HEK293 (cell line): Measurements from ENCODE around the gene KCNJ6.
A peak's percentile ranks its signal among the peaks of the same experiment; 100 is the strongest.

Experiments used
- CTCF ChIA-PET: fragments of 350-600 bp; formaldehyde crosslinking; extraction: SDS; loops from one replicate; lab custom pipeline; 2021; ENCODE audit warnings: antibody characterized with exemption; lab: Yijun Ruan, JAX
- POLR2A ChIA-PET: fragments of 300-600 bp; formaldehyde crosslinking; extraction: SDS; loops from one replicate; lab custom pipeline; 2020; ENCODE audit warnings: antibody characterized with exemption, inconsistent platforms; lab: Yijun Ruan, JAX
- H3K27ac ChIP-seq: fragments of 200-500 bp; sonication (Bioruptor generic); 2 replicates; pipeline ENCODE4 v1.5.1; 2014; ENCODE audit warnings: low read depth, low read length, control low read depth, inconsistent platforms; ENCODE audit errors: extremely low read depth
- H3K36me3 ChIP-seq, 2 experiments: fragments of 200-500 bp in 1 of 2; sonication (Bioruptor generic) in 1 of 2; 1 replicate in 1 of 2; 2 replicates in 1 of 2; pipeline ENCODE4 v1.5.1; 2014 to 2017; ENCODE audit warnings: inconsistent platforms in 2 of 2, low read length in 2 of 2; ENCODE audit not compliant: control insufficient read depth in 2 of 2, insufficient read depth in 1 of 2
- H3K4me1 ChIP-seq: fragments of 200-500 bp; sonication (Bioruptor generic); 2 replicates; pipeline ENCODE4 v1.5.1; 2014; ENCODE audit warnings: mild to moderate bottlenecking, low read length, inconsistent platforms; ENCODE audit not compliant: control insufficient read depth, insufficient read depth
- H3K4me3 ChIP-seq: 2 replicates; pipeline ENCODE4 v1.5.1; 2011; ENCODE audit warnings: low read depth, mild to moderate bottlenecking, control low read depth, low read length, moderate library complexity
- H3K9me3 ChIP-seq: fragments of 200-500 bp; sonication (Bioruptor generic); 2 replicates; pipeline ENCODE4 v1.5.1; 2014; ENCODE audit warnings: low read depth, low read length, inconsistent platforms; ENCODE audit not compliant: control insufficient read depth, insufficient read depth
- INSM2 ChIP-seq: fragments of 450-650 bp; formaldehyde crosslinking; IDR thresholded peaks from 2 replicates; pipeline ENCODE4 v1.5.1; 2016; ENCODE audit warnings: missing biosample characterization, missing genetic modification characterization
- KLF8 ChIP-seq: fragments of 450-650 bp; formaldehyde crosslinking; IDR thresholded peaks from 2 replicates; pipeline ENCODE4 v1.5.1; 2016; ENCODE audit warnings: missing biosample characterization, missing genetic modification characterization
- PATZ1 ChIP-seq: fragments of 450-650 bp; formaldehyde crosslinking; IDR thresholded peaks from 2 replicates; pipeline ENCODE4 v1.5.1; 2016; ENCODE audit warnings: missing biosample characterization, missing genetic modification characterization
- PBX3 ChIP-seq: sonication (generic); formaldehyde crosslinking; IDR thresholded peaks from 2 replicates; pipeline ENCODE4 v1.8.1; 2022; ENCODE audit warnings: mild to moderate bottlenecking, moderate library complexity, missing genetic modification reagents
- PRDM4 ChIP-seq: fragments of 450-650 bp; formaldehyde crosslinking; IDR thresholded peaks from 2 replicates; pipeline ENCODE4 v1.5.1; 2017; ENCODE audit warnings: missing biosample characterization, missing genetic modification characterization
- TSHZ1 ChIP-seq: fragments of 450-650 bp; formaldehyde crosslinking; IDR thresholded peaks from 2 replicates; pipeline ENCODE4 v1.5.1; 2016; ENCODE audit warnings: missing biosample characterization, missing genetic modification characterization, borderline replicate concordance
- YY2 ChIP-seq: fragments of 450-650 bp; formaldehyde crosslinking; IDR thresholded peaks from 2 replicates; pipeline ENCODE4 v1.5.1; 2016; ENCODE audit warnings: missing biosample characterization, missing genetic modification characterization
- ZNF211 ChIP-seq: fragments of 450-650 bp; formaldehyde crosslinking; IDR thresholded peaks from 2 replicates; pipeline ENCODE4 v1.5.1; 2016; ENCODE audit warnings: low read depth, missing biosample characterization, missing genetic modification characterization
- ZNF324 ChIP-seq: fragments of 450-650 bp; formaldehyde crosslinking; IDR thresholded peaks from 2 replicates; pipeline ENCODE4 v1.5.1; 2016; ENCODE audit warnings: missing biosample characterization, missing genetic modification characterization
- ZNF350 ChIP-seq: fragments of 450-650 bp; formaldehyde crosslinking; IDR thresholded peaks from 2 replicates; pipeline ENCODE4 v1.5.0; 2017; ENCODE audit warnings: missing biosample characterization, mild to moderate bottlenecking, missing genetic modification characterization
- ZNF548 ChIP-seq: fragments of 450-650 bp; formaldehyde crosslinking; IDR thresholded peaks from 2 replicates; pipeline ENCODE4 v1.5.1; 2016; ENCODE audit warnings: missing biosample characterization, missing genetic modification characterization
- ZNF558 ChIP-seq: fragments of 450-650 bp; formaldehyde crosslinking; IDR thresholded peaks from 2 replicates; pipeline ENCODE4 v1.5.1; 2016; ENCODE audit warnings: missing biosample characterization, missing genetic modification characterization
- ZNF596 ChIP-seq: fragments of 450-650 bp; IDR thresholded peaks from 2 replicates; pipeline ENCODE4 v1.5.0; 2018; ENCODE audit warnings: missing biosample characterization, mild to moderate bottlenecking, missing genetic modification characterization, moderate library complexity
- ZNF623 ChIP-seq: fragments of 450-650 bp; formaldehyde crosslinking; IDR thresholded peaks from 2 replicates; pipeline ENCODE4 v1.5.1; 2016; ENCODE audit warnings: missing biosample characterization, missing genetic modification characterization
- ZNF626 ChIP-seq: fragments of 450-650 bp; sonication (Bioruptor Pico); formaldehyde crosslinking; IDR thresholded peaks from 2 replicates; pipeline ENCODE4 v1.5.1; 2018; ENCODE audit warnings: missing biosample characterization, missing genetic modification characterization, inconsistent platforms
- ZNF654 ChIP-seq: fragments of 450-650 bp; formaldehyde crosslinking; IDR thresholded peaks from 2 replicates; pipeline ENCODE4 v1.5.1; 2016; ENCODE audit warnings: low read depth, missing biosample characterization, missing genetic modification characterization
- ZNF791 ChIP-seq: fragments of 450-650 bp; formaldehyde crosslinking; IDR thresholded peaks from 2 replicates; pipeline ENCODE4 v1.5.1; 2016; ENCODE audit warnings: missing biosample characterization, missing genetic modification characterization
- TF ChIP-seq, protein P1 (sequence below): fragments of 450-650 bp; formaldehyde crosslinking; IDR thresholded peaks from 2 replicates; pipeline ENCODE4 v1.5.1; 2016; ENCODE audit warnings: missing biosample characterization, missing genetic modification characterization, borderline replicate concordance

Gene KCNJ6

DNA sequence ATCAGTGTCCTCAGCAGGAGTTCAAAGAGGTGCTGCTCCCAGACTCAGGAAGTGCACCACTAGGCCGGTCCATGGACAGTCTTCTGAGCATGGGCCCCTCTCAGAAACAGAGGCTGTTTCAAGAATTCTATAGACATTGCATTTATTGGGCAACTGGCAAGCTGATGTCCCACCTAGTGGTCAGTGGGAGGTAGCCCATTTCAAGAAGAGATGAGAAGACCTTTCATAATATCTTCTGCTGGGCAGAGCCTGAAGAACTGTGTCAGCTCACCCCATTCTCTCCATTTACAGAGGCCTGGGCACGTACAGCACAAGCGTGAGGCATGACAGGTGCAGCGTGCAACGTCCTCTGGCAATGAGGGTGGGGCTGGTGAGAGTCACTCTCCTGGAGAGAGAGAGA, 333.7 kb downstream of the KCNJ6 start:
- POLR2A ChIA-PET, result interaction anchor here (0.6 kb wide), 1 partner anchor 211 kb away, joined by 4 read pairs; no protein-coding TSS in a partner anchor
- H3K4me3 ChIP-seq, result no peak overlapping the region
- TF ChIP-seq, protein P1, sequence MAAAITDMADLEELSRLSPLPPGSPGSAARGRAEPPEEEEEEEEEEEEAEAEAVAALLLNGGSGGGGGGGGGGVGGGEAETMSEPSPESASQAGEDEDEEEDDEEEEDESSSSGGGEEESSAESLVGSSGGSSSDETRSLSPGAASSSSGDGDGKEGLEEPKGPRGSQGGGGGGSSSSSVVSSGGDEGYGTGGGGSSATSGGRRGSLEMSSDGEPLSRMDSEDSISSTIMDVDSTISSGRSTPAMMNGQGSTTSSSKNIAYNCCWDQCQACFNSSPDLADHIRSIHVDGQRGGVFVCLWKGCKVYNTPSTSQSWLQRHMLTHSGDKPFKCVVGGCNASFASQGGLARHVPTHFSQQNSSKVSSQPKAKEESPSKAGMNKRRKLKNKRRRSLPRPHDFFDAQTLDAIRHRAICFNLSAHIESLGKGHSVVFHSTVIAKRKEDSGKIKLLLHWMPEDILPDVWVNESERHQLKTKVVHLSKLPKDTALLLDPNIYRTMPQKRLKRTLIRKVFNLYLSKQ (tag by site-specific recombination), result no peak
- TF ChIP-seq ZNF211 (tag by site-specific recombination) (no peak), ZNF654 (tag by site-specific recombination) (peak; percentile 51; the same call in 1 of the 2 replicates), KLF8 (no peak), PRDM4 (tag by site-specific recombination) (peak; percentile 61), PATZ1 (tag by site-specific recombination) (no peak), ZNF626 (tag by site-specific recombination) (no peak)
- TF ChIP-seq, all 188 proteins: peak for 2
- H3K9me3 ChIP-seq, result no peaks in the 10 kb centered on the region
- CTCF ChIA-PET, result interaction anchor here (0.7 to 1.5 kb wide), 6 partner anchors 12 to 606 kb away, joined by 3 to 5 read pairs (median 4); no protein-coding TSS in a partner anchor
- H3K27ac ChIP-seq, result no peak overlapping the region
- no peaks in the 10 kb centered on the region for H3K36me3 ChIP-seq
- H3K4me1 ChIP-seq, result no peaks in the 10 kb centered on the region

- TF ChIP-seq INSM2, result no peak
- no peak for TF ChIP-seq ZNF791 (tag by site-specific recombination)
- TF ChIP-seq ZNF350 (tag by site-specific recombination), result no peak
- TF ChIP-seq ZNF548 (tag by site-specific recombination), result no peak
- no peak for TF ChIP-seq ZNF324
- TF ChIP-seq YY2, result no peak
- no peak for TF ChIP-seq ZNF623 (tag by site-specific recombination)
- ChIA-PET CTCF (interaction anchor here (1.0 to 1.1 kb wide), 2 partner anchors 17 to 94 kb away, joined by 4 to 8 read pairs; no protein-coding TSS in a partner anchor), POLR2A (no interaction called here)
- Histone ChIP-seq H3K9me3 (no peaks in the 10 kb centered on the region), H3K36me3 (no peaks in the 10 kb centered on the region), H3K27ac (no peak overlapping the region), H3K4me3 (no peak overlapping the region), H3K4me1 (no peaks in the 10 kb centered on the region)
Measured at GRCh38 chr21:37580666-37581065, 335.6 kb downstream of the KCNJ6 start.

DNA sequence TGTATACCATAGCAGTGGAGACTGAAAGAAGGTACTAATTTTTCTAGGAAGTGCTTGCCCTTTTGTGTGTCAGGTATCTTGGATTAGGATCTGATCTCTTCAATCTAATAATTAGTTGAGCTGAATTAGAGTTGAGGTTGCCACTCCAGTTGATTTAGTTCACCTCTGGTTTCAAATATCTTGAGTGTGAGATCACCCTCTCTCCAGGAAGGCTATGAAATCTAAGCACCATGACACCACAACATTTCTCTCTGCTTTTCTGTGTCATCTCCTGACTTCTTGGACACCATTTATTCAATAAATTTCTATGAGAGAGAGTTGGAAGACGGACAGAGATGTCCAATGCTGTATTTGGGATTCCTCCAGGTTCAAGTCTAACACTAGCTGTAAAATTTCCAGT, 336.9 kb downstream of the KCNJ6 start:
- POLR2A ChIA-PET, result interaction anchor here (1.2 kb wide), 1 partner anchor 16 kb away, joined by 3 read pairs; no protein-coding TSS in a partner anchor
- H3K4me3 ChIP-seq, result no peak overlapping the region
- TF ChIP-seq TSHZ1, result no peak
- TF ChIP-seq ZNF558, result no peak
- TF ChIP-seq ZNF596 (tag by site-specific recombination), result no peak
- TF ChIP-seq PBX3, result no peak

More for the DNA sequence above, 336.9 kb downstream of the KCNJ6 start:
- CTCF ChIA-PET, result interaction anchor here (0.6 kb wide), 1 partner anchor 116 kb away, joined by 3 read pairs; no protein-coding TSS in a partner anchor
- Histone ChIP-seq H3K4me1 (no peaks in the 10 kb centered on the region), H3K9me3 (no peaks in the 10 kb centered on the region), H3K36me3 (no peaks in the 10 kb centered on the region), H3K27ac (no peak overlapping the region)
